D721Med (cell line): ENCODE measurements around the gene CBX8.

Experiments used
- DNase-seq: peaks from one replicate; pipeline ENCODE4 v3.0.0; 2011; ENCODE audit warnings: low spot score; ENCODE audit not compliant: insufficient read length
- FAIRE-seq: peaks from 2 replicates; lab custom pipeline; 2011; peaks lifted over from hg19 to GRCh38; lab: Jason Lieb, UNC
- CTCF ChIP-seq: IDR thresholded peaks from 2 replicates; pipeline ENCODE4 v1.5.1; 2012; ENCODE audit warnings: mild to moderate bottlenecking, control low read depth; ENCODE audit not compliant: insufficient read depth; ENCODE audit errors: missing control alignments

CBX8 gene

GRCh38 chr17:79822583-79823124, 25.8 kb upstream of the CBX8 start:
- no peak for FAIRE-seq

GRCh38 chr17:79821331-79822095, 24.6 kb upstream of the CBX8 start:
- FAIRE-seq (no peak), DNase-seq (no peak)
- no peak for TF ChIP-seq CTCF

More at GRCh38 chr17:79822583-79823124, 25.8 kb upstream of the CBX8 start:
- DNase-seq, result no peak
- TF ChIP-seq CTCF, result no peak

- FAIRE-seq, result no peak
- TF ChIP-seq CTCF, result no peak
- no peak for DNase-seq
Measured at GRCh38 chr17:79820959-79821330, 24.1 kb upstream of the CBX8 start.

- DNase-seq (no peak), FAIRE-seq (no peak)
- TF ChIP-seq CTCF, result no peak
Measured at GRCh38 chr17:79819534-79820276, 22.8 kb upstream of the CBX8 start.

GRCh38 chr17:79819085-79819484, 22.2 kb upstream of the CBX8 start:
- DNase-seq, result no peak
- no peak for TF ChIP-seq CTCF
- no peak for FAIRE-seq

GRCh38 chr17:79818026-79818758, 21.3 kb upstream of the CBX8 start:
- DNase-seq, result no peak
- no peak for FAIRE-seq
- no peak for TF ChIP-seq CTCF
